Measurements from ENCODE around the gene PSMD4. TPM values are rescaled to one million over a fixed set of nuclear protein-coding genes. Genes with fewer than 3 reads are reported as not detected.
"Not testable (repeated sequence)": the region's sequence is repeated elsewhere in the genome, so short reads cannot be mapped to it uniquely, and the experiment has no call there.

PSMD4 gene
- total and polyA plus RNA-seq, 2 donors (not counting 3 experiments of a cell fraction or from before 2014, with no cell fraction given) = 181 to 266 TPM

- POLR2A ChIA-PET = no interaction called here
- no peaks in the 10 kb centered on the region for H3K9me3 ChIP-seq (replicated peaks; ENCODE audit: control insufficient read depth, insufficient read depth, low read length)
- dilution Hi-C loops (cut with MboI; ENCODE audit: extremely low pct_ligation_motif_present, low sequenced_read_pairs) = no loop called here
- peaks cover 2 to 5% of the 10 kb centered on the region in 2 experiments for H3K27me3 ChIP-seq (ENCODE audit: control insufficient read depth in 2 of 2, insufficient read depth in 2 of 2, low read length in 2 of 2)
- H3K4me1 ChIP-seq (ENCODE audit: control insufficient read depth, extremely low read depth, insufficient read depth, low read length) = no peaks in the 10 kb centered on the region
- no peaks in the 10 kb centered on the region for H4K20me1 ChIP-seq (replicated peaks; ENCODE audit: control insufficient read depth, extremely low read depth, insufficient read depth, low read length)
- no peak for TF ChIP-seq POLR2A (IDR thresholded peaks at IDR 0.05; ENCODE audit: low read depth, low read length)
- TF ChIP-seq MYC (IDR thresholded peaks at IDR 0.05; ENCODE audit: low read depth, low read length) = no peak
- TF ChIP-seq FOS (IDR thresholded peaks at IDR 0.05; ENCODE audit: borderline replicate concordance, insufficient read depth, low read length) = no peak
- TF ChIP-seq MAX (IDR thresholded peaks at IDR 0.05; ENCODE audit: insufficient read depth, insufficient read length) = no peak
- FAIRE-seq = no peak
- CTCF ChIA-PET = interaction anchor here (1.0 kb wide), 1 partner anchor 174 kb away, joined by 3 read pairs; no protein-coding TSS in a partner anchor
- H3K4me2 ChIP-seq (ENCODE audit: insufficient read depth, low read length) = no peak overlapping the region
- H3K79me2 ChIP-seq (ENCODE audit: control insufficient read depth, insufficient read depth, low read length) = no peaks in the 10 kb centered on the region
- H3K36me3 ChIP-seq (ENCODE audit: control insufficient read depth in 2 of 2, extremely low read depth in 1 of 2, insufficient read depth in 2 of 2, low read length in 2 of 2) = no peaks in the 10 kb centered on the region
- H3K4me3 ChIP-seq (replicated peaks in 1 of 3; ENCODE audit: insufficient read depth in 1 of 3, low read depth in 1 of 3, low read length in 3 of 3) = no peak overlapping the region
- no peak for DNase-seq (ENCODE audit: low read depth, low spot score)
- intact Hi-C loops (cut with micrococcal nuclease) = no loop called here
- no peaks in the 10 kb centered on the region for H3K9me1 ChIP-seq (replicated peaks; ENCODE audit: control insufficient read depth, extremely low read depth, insufficient read depth, low read length)
- BruUV-seq (replicated peaks) = no TSS peak
- no peak overlapping the region for H3K27ac ChIP-seq (ENCODE audit: insufficient read depth, low read depth, low read length)
- no peak overlapping the region for H3K9ac ChIP-seq (replicated peaks; ENCODE audit: extremely low read depth, insufficient read depth, low read length)
- no peak overlapping the region for H2AFZ ChIP-seq (ENCODE audit: low read depth, low read length)
These were observed 19.5 kb downstream of the PSMD4 start for GRCh38 chr1:151273924-151274466.

GRCh38 chr1:151275341-151275740 is 20.8 kb downstream of the PSMD4 start:
- intact Hi-C loops (cut with micrococcal nuclease); H3K9me1 ChIP-seq (replicated peaks; ENCODE audit: control insufficient read depth, extremely low read depth, insufficient read depth, low read length); BruUV-seq (replicated peaks); H3K79me2 ChIP-seq (ENCODE audit: control insufficient read depth, insufficient read depth, low read length); H3K9ac ChIP-seq (replicated peaks; ENCODE audit: extremely low read depth, insufficient read depth, low read length); DNase-seq (ENCODE audit: low read depth, low spot score); H3K4me1 ChIP-seq (ENCODE audit: control insufficient read depth, extremely low read depth, insufficient read depth, low read length); POLR2A ChIA-PET; H4K20me1 ChIP-seq (replicated peaks; ENCODE audit: control insufficient read depth, extremely low read depth, insufficient read depth, low read length); dilution Hi-C loops (cut with MboI; ENCODE audit: extremely low pct_ligation_motif_present, low sequenced_read_pairs); H3K36me3 ChIP-seq (ENCODE audit: control insufficient read depth in 2 of 2, extremely low read depth in 1 of 2, insufficient read depth in 2 of 2, low read length in 2 of 2); H2AFZ ChIP-seq (ENCODE audit: low read depth, low read length); H3K4me3 ChIP-seq (replicated peaks in 1 of 3; ENCODE audit: insufficient read depth in 1 of 3, low read depth in 1 of 3, low read length in 3 of 3); H3K27ac ChIP-seq (ENCODE audit: insufficient read depth, low read depth, low read length); H3K4me2 ChIP-seq (ENCODE audit: insufficient read depth, low read length); FAIRE-seq; H3K27me3 ChIP-seq (ENCODE audit: control insufficient read depth in 2 of 2, insufficient read depth in 2 of 2, low read length in 2 of 2); CTCF ChIA-PET; H3K9me3 ChIP-seq (replicated peaks; ENCODE audit: control insufficient read depth, insufficient read depth, low read length): not testable (repeated sequence)

Measured in endothelial cell of umbilical vein (primary cell).